Measurements from ENCODE around the gene NEXN.
"Not testable (repeated sequence)": the region's sequence is repeated elsewhere in the genome, so short reads cannot be mapped to it uniquely, and the experiment has no call there.

The NEXN gene

GRCh38 chr1:77978293-77978968 lies 90.0 kb downstream of the NEXN start:
- WGBS (ENCODE audit: extremely low coverage, insufficient coverage, insufficient read length), result no CpG with 5 or more reads among the region's 34 CpGs
- Histone ChIP-seq H3K9ac (ENCODE audit: low read length) (peak overlapping the region; percentile 92), H3K79me1 (ENCODE audit: low read length) (peaks cover 14% of the 10 kb centered on the region), H3K36me3 (ENCODE audit: control insufficient read depth in 1 of 2, insufficient read depth in 2 of 2, low read length in 2 of 2) (peaks cover 4 to 8% of the 10 kb centered on the region in 2 experiments), H3K27me3 (ENCODE audit: insufficient read depth, low read length) (no peaks in the 10 kb centered on the region), H3K4ac (ENCODE audit: low read depth, low read length) (peak overlapping the region; percentile 80), H3K27ac (ENCODE audit: low read depth, low read length) (peak overlapping the region; percentile 87), H3K18ac (ENCODE audit: low read length) (peak overlapping the region; percentile 95), H2BK12ac (ENCODE audit: low read length) (no peak overlapping the region), H3K4me2 (ENCODE audit: low read length) (peak overlapping the region; percentile 54), H3K23ac (ENCODE audit: low read length) (no peak overlapping the region), H3K14ac (ENCODE audit: low read length) (peak overlapping the region; percentile 95), H3K9me3 (ENCODE audit: insufficient read depth, low read depth, low read length) (no peaks in the 10 kb centered on the region), H4K12ac (ENCODE audit: low read depth, low read length) (peak overlapping the region; percentile 59), H2BK120ac (ENCODE audit: insufficient read depth, low read length, poor library complexity) (peak overlapping the region; percentile 82), H3K4me1 (ENCODE audit: control insufficient read depth in 1 of 2, insufficient read depth in 2 of 2, low read length in 2 of 2) (peaks cover 5 to 9% of the 10 kb centered on the region in 2 experiments), H2AFZ (ENCODE audit: insufficient read depth, low read length, poor library complexity) (peak overlapping the region; percentile 79), H2BK5ac (ENCODE audit: low read depth, low read length, poor library complexity) (peak overlapping the region; percentile 95), H3K4me3 (ENCODE audit: low read depth, low read length) (peak overlapping the region; percentile 81), H2AK5ac (ENCODE audit: low read length) (peak overlapping the region; percentile 38), H4K91ac (ENCODE audit: low read depth, low read length) (peak overlapping the region; percentile 98), H3K79me2 (ENCODE audit: control insufficient read depth, insufficient read depth, low read length, poor library complexity) (peaks cover 26% of the 10 kb centered on the region), H4K8ac (ENCODE audit: low read depth, low read length) (peak overlapping the region; percentile 99)
- peak; percentile 65 to 95 for DNase-seq

DNA sequence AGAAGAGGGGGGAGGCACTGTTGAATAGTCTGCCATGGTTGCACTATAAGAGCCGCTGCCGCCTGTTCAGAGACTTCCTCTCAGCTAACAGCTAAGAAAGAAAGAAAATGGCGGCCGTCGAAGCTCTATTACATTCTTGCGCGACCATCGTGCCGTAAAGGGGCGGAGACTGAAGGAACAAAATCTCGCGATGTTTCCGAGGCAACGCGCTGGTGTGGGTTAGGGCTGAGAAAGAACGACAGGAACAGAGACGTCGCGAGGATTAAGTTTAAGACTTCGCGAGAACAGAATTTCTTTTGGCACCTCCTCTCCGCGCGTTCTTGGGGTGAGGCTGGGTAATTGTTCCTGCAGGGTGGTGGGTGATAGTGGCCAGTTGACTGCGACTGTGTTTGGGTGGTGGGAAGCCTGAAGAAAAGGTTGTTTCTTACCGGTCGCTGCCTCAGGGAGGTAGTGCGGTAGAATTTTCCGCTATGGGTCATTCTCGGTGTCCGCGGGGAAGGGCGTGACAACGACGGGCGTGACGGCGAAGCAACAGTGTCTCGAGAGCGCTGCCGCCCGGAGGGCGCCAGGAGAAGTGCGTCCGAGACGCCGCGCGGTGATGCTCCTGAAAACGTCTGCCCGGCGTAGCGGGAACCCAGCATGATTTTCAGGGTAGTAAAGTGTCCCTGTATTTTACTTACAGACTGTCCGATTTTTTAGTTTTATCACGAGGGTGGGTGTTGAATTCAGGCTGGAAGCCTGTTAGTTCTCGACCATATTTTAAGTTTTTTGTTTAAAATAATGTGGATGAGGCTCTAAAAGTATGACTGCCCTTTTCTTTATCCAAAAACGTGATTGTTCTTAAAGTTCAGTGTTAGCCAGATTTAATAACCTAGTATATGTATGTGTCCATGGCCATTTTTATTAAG lies 90.8 kb downstream of the NEXN start, which contains the start of gene FUBP1:
FUBP1 (minus strand) TSS at position 104 of the 908 bp plus-strand sequence; CDS start at position 36, 68 bp downstream.
- H2BK5ac ChIP-seq (ENCODE audit: low read depth, low read length, poor library complexity), result peak within 1 kb of the TSS; percentile 100
- H3K23ac ChIP-seq (ENCODE audit: low read length), result no peak within 1 kb of the TSS
- H2BK120ac ChIP-seq (ENCODE audit: insufficient read depth, low read length, poor library complexity), result peak within 1 kb of the TSS; percentile 96
- H3K27ac ChIP-seq (ENCODE audit: low read depth, low read length), result peak within 1 kb of the TSS; percentile 99
- H4K12ac ChIP-seq (ENCODE audit: low read depth, low read length), result peak within 1 kb of the TSS; percentile 100
- peaks cover 24% of the 10 kb centered on the region for H3K79me2 ChIP-seq (ENCODE audit: control insufficient read depth, insufficient read depth, low read length, poor library complexity)
- peak within 1 kb of the TSS; percentile 95 for H3K18ac ChIP-seq (ENCODE audit: low read length)
- peak within 1 kb of the TSS; percentile 38 for H2AK5ac ChIP-seq (ENCODE audit: low read length)
- no peak within 1 kb of the TSS for H2BK12ac ChIP-seq (ENCODE audit: low read length)
- H3K9me3 ChIP-seq (ENCODE audit: insufficient read depth, low read depth, low read length), result no peaks in the 10 kb centered on the region
- peak within 1 kb of the TSS; percentile 54 for H3K4me2 ChIP-seq (ENCODE audit: low read length)
- peak within 1 kb of the TSS; percentile 99 for H2AFZ ChIP-seq (ENCODE audit: insufficient read depth, low read length, poor library complexity)
- H3K14ac ChIP-seq (ENCODE audit: low read length), result peak within 1 kb of the TSS; percentile 100
- peaks cover 14% of the 10 kb centered on the region for H3K79me1 ChIP-seq (ENCODE audit: low read length)
- H4K91ac ChIP-seq (ENCODE audit: low read depth, low read length), result peak within 1 kb of the TSS; percentile 98
- peak within 1 kb of the TSS; percentile 97 for H3K4ac ChIP-seq (ENCODE audit: low read depth, low read length)
- WGBS (ENCODE audit: extremely low coverage, insufficient coverage, insufficient read length), result no CpG with 5 or more reads among the region's 57 CpGs
- peaks cover 5 to 9% of the 10 kb centered on the region in 2 experiments for H3K4me1 ChIP-seq (ENCODE audit: control insufficient read depth in 1 of 2, insufficient read depth in 2 of 2, low read length in 2 of 2)
- no peaks in the 10 kb centered on the region for H3K27me3 ChIP-seq (ENCODE audit: insufficient read depth, low read length)
- H3K4me3 ChIP-seq (ENCODE audit: low read depth, low read length), result peak within 1 kb of the TSS; percentile 87
- H3K36me3 ChIP-seq (ENCODE audit: control insufficient read depth in 1 of 2, insufficient read depth in 2 of 2, low read length in 2 of 2), result peaks cover 2 to 8% of the 10 kb centered on the region in 2 experiments
- H3K9ac ChIP-seq (ENCODE audit: low read length), result peak within 1 kb of the TSS; percentile 92
- peak; percentile 97 to 100 for DNase-seq
- H4K8ac ChIP-seq (ENCODE audit: low read depth, low read length), result peak within 1 kb of the TSS; percentile 100

- not testable (repeated sequence) for H3K18ac ChIP-seq (ENCODE audit: low read length); H3K9ac ChIP-seq (ENCODE audit: low read length); H2BK5ac ChIP-seq (ENCODE audit: low read depth, low read length, poor library complexity); H2AK5ac ChIP-seq (ENCODE audit: low read length); H4K8ac ChIP-seq (ENCODE audit: low read depth, low read length); H2BK12ac ChIP-seq (ENCODE audit: low read length); H3K36me3 ChIP-seq (ENCODE audit: control insufficient read depth in 1 of 2, insufficient read depth in 2 of 2, low read length in 2 of 2); H4K12ac ChIP-seq (ENCODE audit: low read depth, low read length); H3K9me3 ChIP-seq (ENCODE audit: insufficient read depth, low read depth, low read length); H3K4me2 ChIP-seq (ENCODE audit: low read length); H2BK120ac ChIP-seq (ENCODE audit: insufficient read depth, low read length, poor library complexity); H3K4ac ChIP-seq (ENCODE audit: low read depth, low read length); H3K4me1 ChIP-seq (ENCODE audit: control insufficient read depth in 1 of 2, insufficient read depth in 2 of 2, low read length in 2 of 2); H2AFZ ChIP-seq (ENCODE audit: insufficient read depth, low read length, poor library complexity); H3K4me3 ChIP-seq (ENCODE audit: low read depth, low read length); H4K91ac ChIP-seq (ENCODE audit: low read depth, low read length); DNase-seq; H3K14ac ChIP-seq (ENCODE audit: low read length); H3K27ac ChIP-seq (ENCODE audit: low read depth, low read length); H3K23ac ChIP-seq (ENCODE audit: low read length); H3K27me3 ChIP-seq (ENCODE audit: insufficient read depth, low read length)
- WGBS (ENCODE audit: extremely low coverage, insufficient coverage, insufficient read length), result no CpG with 5 or more reads among the region's 8 CpGs
- Histone ChIP-seq H3K79me1 (ENCODE audit: low read length) (peaks cover 11% of the 10 kb centered on the region), H3K79me2 (ENCODE audit: control insufficient read depth, insufficient read depth, low read length, poor library complexity) (peaks cover 11% of the 10 kb centered on the region)
Measured at GRCh38 chr1:77983352-77983996, 95.0 kb downstream of the NEXN start.

GRCh38 chr1:77983997-77984355 lies 95.6 kb downstream of the NEXN start:
- peaks cover 0 to 6% of the 10 kb centered on the region in 2 experiments for H3K4me1 ChIP-seq (ENCODE audit: control insufficient read depth in 1 of 2, insufficient read depth in 2 of 2, low read length in 2 of 2)
- H4K12ac ChIP-seq (ENCODE audit: low read depth, low read length), result no peak overlapping the region
- no peak overlapping the region for H2BK120ac ChIP-seq (ENCODE audit: insufficient read depth, low read length, poor library complexity)
- H3K27ac ChIP-seq (ENCODE audit: low read depth, low read length), result no peak overlapping the region
- H2BK5ac ChIP-seq (ENCODE audit: low read depth, low read length, poor library complexity), result no peak overlapping the region
- no peak overlapping the region for H3K4me2 ChIP-seq (ENCODE audit: low read length)
- peaks cover 0 to 4% of the 10 kb centered on the region in 2 experiments for H3K36me3 ChIP-seq (ENCODE audit: control insufficient read depth in 1 of 2, insufficient read depth in 2 of 2, low read length in 2 of 2)
- H2BK12ac ChIP-seq (ENCODE audit: low read length), result no peak overlapping the region
- peaks cover 7% of the 10 kb centered on the region for H3K79me1 ChIP-seq (ENCODE audit: low read length)
- DNase-seq, result no peak
- H2AFZ ChIP-seq (ENCODE audit: insufficient read depth, low read length, poor library complexity), result no peak overlapping the region
- H3K14ac ChIP-seq (ENCODE audit: low read length), result no peak overlapping the region
- H3K4me3 ChIP-seq (ENCODE audit: low read depth, low read length), result no peak overlapping the region
- no peak overlapping the region for H4K8ac ChIP-seq (ENCODE audit: low read depth, low read length)
- H3K9me3 ChIP-seq (ENCODE audit: insufficient read depth, low read depth, low read length), result no peaks in the 10 kb centered on the region
- H3K27me3 ChIP-seq (ENCODE audit: insufficient read depth, low read length), result no peaks in the 10 kb centered on the region
- H3K9ac ChIP-seq (ENCODE audit: low read length), result no peak overlapping the region
- H3K18ac ChIP-seq (ENCODE audit: low read length), result no peak overlapping the region
- no peak overlapping the region for H4K91ac ChIP-seq (ENCODE audit: low read depth, low read length)
- peaks cover 7% of the 10 kb centered on the region for H3K79me2 ChIP-seq (ENCODE audit: control insufficient read depth, insufficient read depth, low read length, poor library complexity)
- H3K23ac ChIP-seq (ENCODE audit: low read length), result no peak overlapping the region
- H3K4ac ChIP-seq (ENCODE audit: low read depth, low read length), result no peak overlapping the region
- H2AK5ac ChIP-seq (ENCODE audit: low read length), result no peak overlapping the region
